ENCODE results near the gene ENDOD1. TPM values are rescaled to one million over a fixed set of nuclear protein-coding genes. Genes with fewer than 3 reads are reported as not detected.
A peak's percentile ranks its signal among the peaks of the same experiment; 100 is the strongest.

The ENDOD1 gene
- total RNA-seq, 1 experiment from 2014 or later, result 0.87 TPM

DNA sequence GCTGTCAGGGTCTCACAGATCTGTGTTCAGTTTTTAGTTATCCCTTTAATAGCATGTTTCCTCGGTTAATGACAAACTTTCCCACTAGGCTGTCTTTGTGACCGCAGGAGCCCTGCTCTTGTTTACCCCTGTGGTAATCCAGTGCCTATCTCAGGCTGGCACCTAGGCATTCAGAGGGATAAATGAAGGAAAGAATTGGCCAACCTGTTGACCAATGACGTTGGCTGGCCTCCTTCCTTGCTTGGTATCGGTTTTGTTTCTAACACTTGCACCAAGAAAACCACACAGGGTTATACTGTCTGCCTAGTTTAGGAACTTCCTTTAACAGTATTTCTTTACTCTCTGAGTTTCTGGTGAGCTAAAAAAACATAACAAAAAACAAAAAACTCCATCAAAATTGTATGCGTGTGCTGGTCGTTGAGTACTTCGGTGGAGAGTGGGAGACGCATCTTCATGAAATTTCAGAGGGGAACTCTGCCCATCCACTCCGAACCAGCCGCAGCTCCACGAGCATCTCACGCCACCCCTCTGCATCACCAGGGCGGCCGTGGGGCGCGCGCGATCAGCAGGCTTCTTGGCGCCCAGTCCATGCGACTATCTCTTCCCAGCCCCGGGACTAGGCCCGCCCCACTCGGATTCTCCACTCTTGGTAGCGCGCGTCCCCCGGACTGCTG, 563 bp upstream of the ENDOD1 start:
- H3K4ac ChIP-seq (ENCODE audit: low read depth, low read length), result no peak overlapping the region
- H3K18ac ChIP-seq (ENCODE audit: insufficient read length, low read depth, low read length), result no peak overlapping the region
- Mint-ChIP-seq H3K27ac (peak overlapping the region in 1 of 3 experiments; percentile 33; a peak in 1 of 7 replicates), H3K4me1 (peaks cover 27 to 29% of the 10 kb centered on the region in 2 experiments), H3K27me3 (ENCODE audit: low read depth) (peaks cover 72% of the 10 kb centered on the region), H3K36me3 (ENCODE audit: insufficient read depth in 1 of 3, low read depth in 3 of 3) (no peaks in the 10 kb centered on the region; a peak in 1 of 7 replicates), H3K9me3 (no peaks in the 10 kb centered on the region), H3K4me3 (peak overlapping the region; percentile 73 to 78)
- H2BK20ac ChIP-seq (ENCODE audit: low read depth, low read length, poor library complexity, severe bottlenecking), result no peak overlapping the region
- no peak overlapping the region for H2BK15ac ChIP-seq (ENCODE audit: low read depth, low read length)
- peaks cover 8% of the 10 kb centered on the region for H3K23me2 ChIP-seq (ENCODE audit: insufficient read length, low read depth, low read length, poor library complexity, severe bottlenecking)
- H4K5ac ChIP-seq (ENCODE audit: insufficient read length, low read depth, low read length), result no peak overlapping the region
- H3K27ac ChIP-seq (ENCODE audit: insufficient read length, low read depth, low read length), result no peak overlapping the region
- H3K79me1 ChIP-seq (ENCODE audit: insufficient read depth, low read depth, low read length, poor library complexity, severe bottlenecking), result no peaks in the 10 kb centered on the region
- TF ChIP-seq, protein P1, sequence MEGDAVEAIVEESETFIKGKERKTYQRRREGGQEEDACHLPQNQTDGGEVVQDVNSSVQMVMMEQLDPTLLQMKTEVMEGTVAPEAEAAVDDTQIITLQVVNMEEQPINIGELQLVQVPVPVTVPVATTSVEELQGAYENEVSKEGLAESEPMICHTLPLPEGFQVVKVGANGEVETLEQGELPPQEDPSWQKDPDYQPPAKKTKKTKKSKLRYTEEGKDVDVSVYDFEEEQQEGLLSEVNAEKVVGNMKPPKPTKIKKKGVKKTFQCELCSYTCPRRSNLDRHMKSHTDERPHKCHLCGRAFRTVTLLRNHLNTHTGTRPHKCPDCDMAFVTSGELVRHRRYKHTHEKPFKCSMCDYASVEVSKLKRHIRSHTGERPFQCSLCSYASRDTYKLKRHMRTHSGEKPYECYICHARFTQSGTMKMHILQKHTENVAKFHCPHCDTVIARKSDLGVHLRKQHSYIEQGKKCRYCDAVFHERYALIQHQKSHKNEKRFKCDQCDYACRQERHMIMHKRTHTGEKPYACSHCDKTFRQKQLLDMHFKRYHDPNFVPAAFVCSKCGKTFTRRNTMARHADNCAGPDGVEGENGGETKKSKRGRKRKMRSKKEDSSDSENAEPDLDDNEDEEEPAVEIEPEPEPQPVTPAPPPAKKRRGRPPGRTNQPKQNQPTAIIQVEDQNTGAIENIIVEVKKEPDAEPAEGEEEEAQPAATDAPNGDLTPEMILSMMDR (conservative IDR thresholded peaks at IDR 0.05), result no peak
- no peak overlapping the region for H4K91ac ChIP-seq (ENCODE audit: insufficient read length, low read depth, low read length)
- H2AFZ ChIP-seq (ENCODE audit: low read length), result no peak overlapping the region
- no peak overlapping the region for H3T11ph ChIP-seq (ENCODE audit: low read length)
- no peak overlapping the region for H2BK120ac ChIP-seq (ENCODE audit: low read depth, low read length, poor library complexity, severe bottlenecking)
- WGBS (ENCODE audit: extremely low coverage, insufficient read length, low lambda C conversion rate), result no CpG with 5 or more reads among the region's 27 CpGs
- no peaks in the 10 kb centered on the region for H3K9me3 ChIP-seq (ENCODE audit: control insufficient read depth, low read depth, low read length)
- peaks cover 4% of the 10 kb centered on the region for H3K4me1 ChIP-seq (ENCODE audit: insufficient read depth, low read length)
- no peak overlapping the region for H3K56ac ChIP-seq (ENCODE audit: insufficient read length, low read depth, low read length)
- no peaks in the 10 kb centered on the region for H3K79me2 ChIP-seq (ENCODE audit: insufficient read depth, low read length)
- H3K9ac ChIP-seq (ENCODE audit: extremely low read depth, insufficient read length, low read length), result no peak overlapping the region
- no peak overlapping the region for H3K23ac ChIP-seq (ENCODE audit: insufficient read length, low read depth, low read length)
- H3K4me2 ChIP-seq (ENCODE audit: insufficient read depth, insufficient read length, low read length), result peak overlapping the region; percentile 82
- no peak for DNase-seq
- peaks cover 13% of the 10 kb centered on the region; the same call in 1 of the 2 replicates for H3K27me3 ChIP-seq (ENCODE audit: insufficient read depth, low read length)
- H2AK5ac ChIP-seq (ENCODE audit: insufficient read length, low read length), result no peak overlapping the region
- H3K14ac ChIP-seq (ENCODE audit: insufficient read depth, low read length), result peak overlapping the region; percentile 79; the same call in 1 of the 2 replicates
- no peak overlapping the region for H2BK5ac ChIP-seq (ENCODE audit: insufficient read length, low read length)
- no peak overlapping the region for H4K8ac ChIP-seq (replicated peaks; ENCODE audit: insufficient read length, low read depth, low read length)
- H2BK12ac ChIP-seq (ENCODE audit: insufficient read length, low read depth, low read length), result no peak overlapping the region
- no peaks in the 10 kb centered on the region for H4K20me1 ChIP-seq (ENCODE audit: control insufficient read depth, insufficient read depth, insufficient read length)

Measured in H9 (cell line).